Tibial nerve (tissue), 4 donors: ENCODE results near the gene XYLT1. TPM values are rescaled to one million over a fixed set of nuclear protein-coding genes. Genes with fewer than 3 reads are reported as not detected.

Experiments
- DNase-seq, 2 donors: peaks; one replicate each; pipeline ENCODE4 v3.0.0-alpha.2; 2019; ENCODE audit warnings: low spot score in 2 of 2
- H3K27ac ChIP-seq, 4 donors: fragments of 200-600 bp; sonication (generic) in 3 of 4; one replicate each; pipeline ENCODE4 v1.5.1; 2017 to 2019; ENCODE audit warnings: mild to moderate bottlenecking in 1 of 4
- H3K27me3 ChIP-seq, 2 donors: fragments of 200-600 bp; sonication (generic) in 1 of 2; one replicate each; pipeline versions ENCODE4 v1.5.1 to v1.6.0; 2017 to 2019
- H3K36me3 ChIP-seq, 3 donors: fragments of 200-600 bp; sonication (generic); one replicate each; pipeline ENCODE4 v1.5.1; 2018 to 2019
- H3K4me1 ChIP-seq, 4 donors: fragments of 200-600 bp; sonication (generic) in 3 of 4; one replicate each; pipeline ENCODE4 v1.5.1; 2017 to 2019
- H3K4me3 ChIP-seq, 4 donors: fragments of 200-600 bp; sonication (generic) in 3 of 4; one replicate each; pipeline ENCODE4 v1.5.1; 2017 to 2019; ENCODE audit warnings: mild to moderate bottlenecking in 1 of 4, moderate library complexity in 1 of 4
- H3K9me3 ChIP-seq, 4 donors: fragments of 200-600 bp; sonication (generic) in 3 of 4; one replicate each; pipeline ENCODE4 v1.5.1; 2017 to 2019
- EP300 ChIP-seq, 2 donors: sonication (generic); formaldehyde crosslinking; IDR thresholded peaks; one replicate each; pipeline ENCODE4 v1.6.1; 2017; ENCODE audit warnings: antibody characterized with exemption in 2 of 2, mild to moderate bottlenecking in 1 of 2
- POLR2A ChIP-seq, 2 donors: fragments of 450-650 bp; IDR thresholded peaks; one replicate each; pipeline ENCODE4 v1.6.1; 2017; ENCODE audit warnings: antibody characterized with exemption in 2 of 2, mild to moderate bottlenecking in 2 of 2, moderate library complexity in 2 of 2
- WGBS, 2 donors: methylation state at CpG; one replicate each; pipeline ENCODE4 v1.1.5; 2018; 5-methylcytosine and 5-hydroxymethylcytosine counted together
- total RNA-seq, 4 donors: library from RNA; depleted of rRNA; stranded (reverse); fragments of >200 nt; gene quantifications; one replicate each; pipeline ENCODE4 v1.1.0, GENCODE V29; 2016
- TF ChIP-seq, protein P1 (sequence below), 5 experiments: fragments of 200-600 bp in 3 of 5; fragments of 450-650 bp in 2 of 5; sonication (generic) in 3 of 5; IDR thresholded peaks; one replicate each; pipeline ENCODE4 v1.5.1; 2016 to 2019; ENCODE audit warnings: antibody characterized with exemption in 5 of 5, mild to moderate bottlenecking in 3 of 5, moderate library complexity in 2 of 5

Gene XYLT1
- total RNA-seq, 4 donors from 2014 or later = 13.8 to 23.1 (median 14.8) TPM

DNA sequence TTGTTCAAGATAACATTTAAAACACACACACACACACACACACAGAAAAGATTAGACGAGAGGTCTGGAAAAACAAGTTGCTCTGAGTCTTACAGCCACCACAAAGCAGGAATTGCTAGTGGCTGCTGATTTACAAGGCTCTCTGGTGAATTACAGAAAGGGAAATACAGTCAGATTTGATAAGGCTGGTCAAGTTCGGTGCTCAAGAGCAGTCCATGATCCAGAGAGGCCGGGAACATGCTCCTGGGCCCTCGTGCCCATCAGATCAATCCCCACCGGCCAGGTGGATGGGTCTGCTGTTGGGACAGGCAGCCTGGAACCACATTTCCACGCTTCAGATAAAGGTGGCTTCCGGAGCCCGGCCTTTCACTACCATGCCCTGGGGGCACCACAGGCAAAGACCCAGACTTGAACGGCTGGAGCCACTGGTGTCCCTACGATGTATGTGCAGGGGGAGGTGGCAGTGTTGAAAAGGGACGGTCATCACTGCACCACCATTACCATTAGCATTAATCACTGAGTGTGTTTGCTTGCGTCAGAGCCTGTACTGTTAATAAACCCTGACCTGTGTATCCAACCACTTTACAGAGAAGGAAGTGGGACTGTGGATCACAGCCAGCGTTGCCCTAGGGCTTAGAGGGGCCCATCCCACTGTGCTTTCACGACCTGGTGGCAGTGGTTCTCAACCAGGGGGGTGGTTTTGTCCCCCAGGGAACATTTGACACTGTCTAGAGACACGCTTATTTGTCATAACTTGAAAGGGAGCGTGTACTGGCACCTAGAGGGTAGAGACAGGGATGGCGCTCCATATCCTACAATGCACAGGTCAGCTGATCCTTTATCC, 95.1 kb downstream of the XYLT1 start:
- H3K36me3 ChIP-seq = no peaks in the 10 kb centered on the region
- no peak overlapping the region for H3K27ac ChIP-seq
- H3K4me1 ChIP-seq = peaks cover 0 to 34% (median 17%) of the 10 kb centered on the region in 4 donors
- H3K4me3 ChIP-seq = no peak overlapping the region
- no peaks in the 10 kb centered on the region for H3K27me3 ChIP-seq
- DNase-seq = no peak
- TF ChIP-seq EP300 (IDR thresholded peaks at IDR 0.05) = no peak
- no peak for TF ChIP-seq POLR2A (IDR thresholded peaks at IDR 0.05)
- TF ChIP-seq, protein P1, sequence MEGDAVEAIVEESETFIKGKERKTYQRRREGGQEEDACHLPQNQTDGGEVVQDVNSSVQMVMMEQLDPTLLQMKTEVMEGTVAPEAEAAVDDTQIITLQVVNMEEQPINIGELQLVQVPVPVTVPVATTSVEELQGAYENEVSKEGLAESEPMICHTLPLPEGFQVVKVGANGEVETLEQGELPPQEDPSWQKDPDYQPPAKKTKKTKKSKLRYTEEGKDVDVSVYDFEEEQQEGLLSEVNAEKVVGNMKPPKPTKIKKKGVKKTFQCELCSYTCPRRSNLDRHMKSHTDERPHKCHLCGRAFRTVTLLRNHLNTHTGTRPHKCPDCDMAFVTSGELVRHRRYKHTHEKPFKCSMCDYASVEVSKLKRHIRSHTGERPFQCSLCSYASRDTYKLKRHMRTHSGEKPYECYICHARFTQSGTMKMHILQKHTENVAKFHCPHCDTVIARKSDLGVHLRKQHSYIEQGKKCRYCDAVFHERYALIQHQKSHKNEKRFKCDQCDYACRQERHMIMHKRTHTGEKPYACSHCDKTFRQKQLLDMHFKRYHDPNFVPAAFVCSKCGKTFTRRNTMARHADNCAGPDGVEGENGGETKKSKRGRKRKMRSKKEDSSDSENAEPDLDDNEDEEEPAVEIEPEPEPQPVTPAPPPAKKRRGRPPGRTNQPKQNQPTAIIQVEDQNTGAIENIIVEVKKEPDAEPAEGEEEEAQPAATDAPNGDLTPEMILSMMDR (IDR thresholded peaks at IDR 0.05) = no peak
- WGBS, 2 donors = 79 to 86% methylated on average over 13 to 16 of the region's 17 CpGs
- no peaks in the 10 kb centered on the region for H3K9me3 ChIP-seq

DNA sequence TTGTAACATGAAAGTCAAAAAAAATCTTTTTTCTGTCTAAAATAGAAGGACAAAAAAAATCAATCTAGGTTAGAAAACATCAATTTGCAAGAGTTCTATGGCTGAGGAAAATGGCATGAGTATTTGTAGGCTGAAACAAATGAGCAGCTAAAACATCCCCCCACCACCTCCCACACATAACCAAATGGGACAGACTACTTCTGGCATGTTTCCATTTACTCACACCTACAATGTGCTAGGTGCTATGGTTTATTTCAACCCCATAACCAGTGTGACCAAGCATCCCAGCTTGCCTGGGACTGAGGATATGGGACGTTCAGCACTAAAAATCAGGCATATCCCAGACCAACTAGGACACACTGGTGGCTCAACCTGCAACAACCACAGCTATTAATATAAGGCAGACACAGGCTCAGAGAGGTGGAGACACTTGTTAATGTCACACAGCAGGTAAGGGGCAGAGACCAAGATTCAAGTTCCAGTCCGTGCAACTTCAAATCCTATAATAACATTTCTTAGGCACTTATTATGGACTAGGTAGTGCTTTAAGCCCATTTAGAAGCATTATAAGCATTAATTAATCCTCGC, 96.0 kb downstream of the XYLT1 start:
- DNase-seq = no peak
- H3K36me3 ChIP-seq = no peaks in the 10 kb centered on the region
- no peak overlapping the region for H3K27ac ChIP-seq
- H3K4me1 ChIP-seq = peaks cover 0 to 44% (median 25%) of the 10 kb centered on the region in 4 donors
- no peaks in the 10 kb centered on the region for H3K9me3 ChIP-seq
- WGBS, 2 donors = 92 to 98% methylated on average over 3 of the region's 3 CpGs
- no peak overlapping the region for H3K4me3 ChIP-seq
- H3K27me3 ChIP-seq = no peaks in the 10 kb centered on the region
- TF ChIP-seq POLR2A (IDR thresholded peaks at IDR 0.05) (no peak), EP300 (IDR thresholded peaks at IDR 0.05) (no peak)
- TF ChIP-seq, protein P1 (IDR thresholded peaks at IDR 0.05) = no peak

DNA sequence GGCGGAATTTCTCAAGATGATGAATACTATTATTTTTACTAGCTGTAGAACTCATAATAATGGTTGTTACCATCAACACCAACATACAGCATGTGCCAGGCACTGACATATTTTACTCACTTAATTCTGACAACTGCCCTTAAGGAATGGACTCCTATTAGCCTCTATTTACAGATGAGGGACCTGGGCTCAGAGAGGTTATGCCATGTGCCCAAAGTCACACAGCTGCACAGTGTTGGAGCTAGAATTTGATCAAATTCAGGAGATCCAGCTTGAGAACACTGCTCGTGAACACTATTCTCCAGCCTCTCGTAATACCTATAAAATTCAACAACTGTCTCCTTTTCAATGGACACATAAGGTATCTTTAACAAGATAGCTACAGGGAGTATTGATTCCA, 97.2 kb downstream of the XYLT1 start:
- no peak for TF ChIP-seq EP300 (IDR thresholded peaks at IDR 0.05)
- TF ChIP-seq, protein P1 (IDR thresholded peaks at IDR 0.05) = no peak
- TF ChIP-seq POLR2A (IDR thresholded peaks at IDR 0.05) = no peak
- WGBS, 2 donors = 98 to 99% methylated on average over 3 of the region's 3 CpGs

DNA sequence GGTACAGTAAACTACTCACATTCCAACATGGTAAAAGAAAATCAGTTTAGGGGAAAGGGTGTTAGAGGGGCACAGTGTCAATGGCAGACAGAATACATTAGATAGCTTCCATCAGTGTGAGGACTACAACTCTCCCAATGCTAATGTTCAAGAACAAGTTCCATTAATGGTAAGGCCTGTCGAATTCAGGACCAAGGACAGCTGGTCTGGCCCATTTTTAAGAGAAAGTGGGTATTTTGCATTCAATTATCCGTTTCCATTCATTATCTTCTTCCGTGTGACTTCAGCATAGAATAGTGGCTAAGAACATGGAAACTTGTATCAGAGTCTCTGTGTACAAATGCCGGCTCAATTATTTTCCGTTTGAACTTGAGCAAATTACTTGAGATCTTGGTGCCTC, 98.4 kb downstream of the XYLT1 start:
- Histone ChIP-seq H3K27me3 (no peaks in the 10 kb centered on the region), H3K4me3 (no peak overlapping the region), H3K27ac (no peak overlapping the region), H3K4me1 (peaks cover 0 to 40% (median 26%) of the 10 kb centered on the region in 4 donors), H3K36me3 (no peaks in the 10 kb centered on the region), H3K9me3 (no peaks in the 10 kb centered on the region)
- TF ChIP-seq EP300 (IDR thresholded peaks at IDR 0.05) (no peak), POLR2A (IDR thresholded peaks at IDR 0.05) (no peak)
- TF ChIP-seq, protein P1 (IDR thresholded peaks at IDR 0.05) = no peak
- no peak for DNase-seq
- WGBS, 2 donors = 76 to 77% methylated on average over 5 of the region's 5 CpGs

More for the DNA sequence above, 97.2 kb downstream of the XYLT1 start:
- no peaks in the 10 kb centered on the region for H3K36me3 ChIP-seq
- DNase-seq = no peak
- no peak overlapping the region for H3K4me3 ChIP-seq
- H3K27me3 ChIP-seq = no peaks in the 10 kb centered on the region
- H3K27ac ChIP-seq = no peak overlapping the region
- peaks cover 0 to 43% (median 26%) of the 10 kb centered on the region in 4 donors for H3K4me1 ChIP-seq
- no peaks in the 10 kb centered on the region for H3K9me3 ChIP-seq

DNA sequence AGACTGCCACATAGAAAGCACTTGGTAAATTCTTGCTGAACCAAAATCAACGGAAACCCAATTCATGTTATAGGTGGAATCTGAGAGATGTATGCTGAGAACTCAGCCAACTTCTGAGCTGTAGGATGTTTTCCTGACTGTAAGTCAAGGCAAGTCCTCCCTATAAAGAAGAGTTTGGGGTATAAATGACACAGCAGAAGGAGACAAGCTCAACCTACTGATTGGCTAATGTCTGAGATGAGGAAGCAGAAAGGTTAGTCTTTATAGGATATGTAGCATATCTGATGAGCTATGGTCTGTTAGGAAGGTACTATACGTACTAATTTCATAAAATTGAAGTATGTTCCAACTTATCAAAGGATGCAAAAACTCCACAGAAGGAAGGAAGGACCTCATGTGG, 99.5 kb downstream of the XYLT1 start:
- no peaks in the 10 kb centered on the region for H3K9me3 ChIP-seq
- H3K27ac ChIP-seq = peak overlapping the region in 2 of 4 donors; percentile 64 to 82

More for the DNA sequence above, 99.5 kb downstream of the XYLT1 start:
- no peaks in the 10 kb centered on the region for H3K36me3 ChIP-seq
- H3K27me3 ChIP-seq = no peaks in the 10 kb centered on the region
- peaks cover 0 to 41% (median 31%) of the 10 kb centered on the region in 4 donors for H3K4me1 ChIP-seq
- DNase-seq = no peak
- TF ChIP-seq EP300 (IDR thresholded peaks at IDR 0.05) (no peak), POLR2A (IDR thresholded peaks at IDR 0.05) (no peak)
- TF ChIP-seq, protein P1 (IDR thresholded peaks at IDR 0.05) = no peak
- H3K4me3 ChIP-seq = no peak overlapping the region
- WGBS, 2 donors = 88 to 91% methylated on average over 2 of the region's 2 CpGs
